Stimulated activated naive CD4-positive, alpha-beta T cell (primary cell): ENCODE measurements around the gene NEUROD6.

Source experiments
- DNase-seq, 6 experiments: peaks; one replicate each; lab custom pipeline; 2025; lab: John Stamatoyannopoulos, UW

Gene NEUROD6

GRCh38 chr7:31333291-31333690, 7.2 kb downstream of the NEUROD6 start:
- DNase-seq, result no peak

GRCh38 chr7:31327071-31327470, 13.5 kb downstream of the NEUROD6 start:
- DNase-seq, result no peak

- DNase-seq, result no peak
These were observed 14.1 kb downstream of the NEUROD6 start for GRCh38 chr7:31326416-31326815.

- DNase-seq, result no peak
These were observed 17.4 kb downstream of the NEUROD6 start for GRCh38 chr7:31323101-31323500.

- DNase-seq, result no peak
These were observed 19.9 kb downstream of the NEUROD6 start for GRCh38 chr7:31320675-31321074.

- no peak for DNase-seq
These were observed 22.2 kb downstream of the NEUROD6 start for GRCh38 chr7:31318313-31318712.

GRCh38 chr7:31316876-31317275, 23.6 kb downstream of the NEUROD6 start:
- DNase-seq, result no peak

GRCh38 chr7:31315758-31316157, 24.8 kb downstream of the NEUROD6 start:
- DNase-seq, result no peak

GRCh38 chr7:31314781-31315180, 25.7 kb downstream of the NEUROD6 start:
- no peak for DNase-seq

- DNase-seq, result no peak
These were observed 27.6 kb downstream of the NEUROD6 start for GRCh38 chr7:31312889-31313288.

GRCh38 chr7:31311552-31311951, 29.0 kb downstream of the NEUROD6 start:
- DNase-seq, result no peak

- DNase-seq, result no peak
These were observed 30.1 kb downstream of the NEUROD6 start for GRCh38 chr7:31310321-31310935.

GRCh38 chr7:31309407-31309806, 31.1 kb downstream of the NEUROD6 start:
- no peak for DNase-seq

GRCh38 chr7:31308652-31309051, 31.9 kb downstream of the NEUROD6 start:
- DNase-seq, result no peak

- no peak for DNase-seq
These were observed 32.6 kb downstream of the NEUROD6 start for GRCh38 chr7:31307972-31308371.

- DNase-seq, result no peak
These were observed 35.3 kb downstream of the NEUROD6 start for GRCh38 chr7:31305260-31305659.

- no peak for DNase-seq
These were observed 36.1 kb downstream of the NEUROD6 start for GRCh38 chr7:31304446-31304845.

- no peak for DNase-seq
These were observed 38.2 kb downstream of the NEUROD6 start for GRCh38 chr7:31302356-31302755.

GRCh38 chr7:31299336-31299735, 41.2 kb downstream of the NEUROD6 start:
- DNase-seq, result no peak

GRCh38 chr7:31290601-31291000, 49.9 kb downstream of the NEUROD6 start:
- no peak for DNase-seq
